ENCODE results near the gene CFTR. TPM values are rescaled to one million over a fixed set of nuclear protein-coding genes. Genes with fewer than 3 reads are reported as not detected.
"Not testable (repeated sequence)": the region's sequence is repeated elsewhere in the genome, so short reads cannot be mapped to it uniquely, and the experiment has no call there.

The CFTR gene
- total RNA-seq, 1 experiment from 2014 or later = not detected

- no peak for DNase-seq (ENCODE audit: low read depth)
These were observed 206.6 kb downstream of the CFTR start for GRCh38 chr7:117686311-117686935.

GRCh38 chr7:117688126-117688525 lies 208.3 kb downstream of the CFTR start:
- no peak for DNase-seq (ENCODE audit: low read depth)

- DNase-seq (ENCODE audit: low read depth) = no peak
These were observed 209.6 kb downstream of the CFTR start for GRCh38 chr7:117689406-117689805.

DNA sequence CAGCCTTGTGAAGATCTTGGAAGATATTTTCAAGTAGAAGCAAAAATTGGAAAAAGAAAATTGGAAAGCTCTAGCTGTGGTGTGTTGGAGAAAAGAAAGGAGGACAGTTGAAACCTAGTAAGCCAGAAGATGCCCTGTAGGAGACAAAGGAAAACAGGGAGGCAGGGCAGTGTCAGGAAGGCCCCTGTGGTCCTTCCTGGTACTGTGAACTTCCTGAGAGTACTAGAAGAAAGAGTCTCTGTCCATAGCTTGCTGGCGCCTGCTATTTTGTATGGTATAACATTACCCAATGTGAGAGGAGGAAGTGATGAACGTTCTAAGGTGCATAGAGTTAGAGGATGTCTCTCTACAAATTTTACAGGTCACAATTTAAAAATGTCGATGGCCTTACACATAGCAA lies 210.3 kb downstream of the CFTR start:
- no peak for DNase-seq (ENCODE audit: low read depth)

DNA sequence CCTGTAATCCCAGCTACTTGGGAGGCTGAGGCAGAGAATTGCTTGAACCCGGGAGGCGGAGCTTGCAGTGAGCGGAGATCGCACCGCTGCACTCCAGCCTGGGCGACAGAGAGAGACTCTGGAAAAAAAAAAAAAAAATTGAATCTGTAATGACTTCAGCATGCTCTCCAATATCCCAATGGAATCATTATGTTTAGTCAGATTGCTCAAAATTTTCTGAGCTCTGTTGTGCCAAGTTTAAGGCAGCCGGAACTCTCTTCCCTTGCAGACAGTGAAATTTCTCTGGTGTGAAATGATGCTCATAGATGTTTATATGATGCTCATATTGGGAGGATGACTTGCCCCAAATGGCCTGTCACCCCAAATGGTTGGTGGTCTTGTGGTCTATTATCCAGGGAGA lies 212.5 kb downstream of the CFTR start:
- DNase-seq (ENCODE audit: low read depth) = no peak

GRCh38 chr7:117698018-117698417 lies 218.2 kb downstream of the CFTR start:
- DNase-seq (ENCODE audit: low read depth) = no peak

DNA sequence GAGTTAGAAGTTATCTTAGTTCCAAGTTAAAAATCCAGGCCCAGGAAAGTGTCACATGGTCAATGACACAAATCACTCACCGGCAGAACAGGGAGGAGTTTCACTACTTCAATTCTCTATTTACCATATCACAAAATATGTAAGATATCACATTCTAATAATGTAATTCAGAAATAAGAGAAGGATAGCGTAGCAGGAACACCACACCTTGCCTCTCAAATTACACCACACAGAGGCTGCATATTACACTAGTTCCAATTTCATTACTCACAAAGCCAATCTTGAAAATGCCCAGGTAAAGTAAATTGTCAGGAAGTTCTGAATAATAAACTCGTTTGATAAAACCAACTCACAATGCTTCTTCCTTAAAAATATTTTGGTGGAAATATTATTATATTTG lies 224.2 kb downstream of the CFTR start:
- DNase-seq (ENCODE audit: low read depth) = no peak

DNA sequence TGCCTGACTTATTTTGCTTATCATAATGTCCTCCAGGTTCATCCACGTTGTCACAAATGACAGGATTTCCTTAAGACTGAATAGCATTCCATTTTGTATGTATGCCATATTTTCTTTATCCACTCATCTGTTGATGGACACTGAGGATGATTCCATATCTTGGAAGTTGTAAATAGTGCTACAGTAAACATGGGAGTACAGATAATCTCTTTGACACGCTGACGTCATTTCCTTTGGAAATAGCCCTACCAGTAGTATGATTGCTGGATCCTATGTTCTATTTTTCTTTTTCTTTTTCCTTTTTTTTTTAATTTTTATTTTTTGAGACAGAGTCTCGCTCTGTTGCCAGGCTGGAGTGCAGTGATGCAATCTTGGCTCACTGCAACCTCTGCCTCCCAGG lies 225.8 kb downstream of the CFTR start:
- no peak for DNase-seq (ENCODE audit: low read depth)

DNA sequence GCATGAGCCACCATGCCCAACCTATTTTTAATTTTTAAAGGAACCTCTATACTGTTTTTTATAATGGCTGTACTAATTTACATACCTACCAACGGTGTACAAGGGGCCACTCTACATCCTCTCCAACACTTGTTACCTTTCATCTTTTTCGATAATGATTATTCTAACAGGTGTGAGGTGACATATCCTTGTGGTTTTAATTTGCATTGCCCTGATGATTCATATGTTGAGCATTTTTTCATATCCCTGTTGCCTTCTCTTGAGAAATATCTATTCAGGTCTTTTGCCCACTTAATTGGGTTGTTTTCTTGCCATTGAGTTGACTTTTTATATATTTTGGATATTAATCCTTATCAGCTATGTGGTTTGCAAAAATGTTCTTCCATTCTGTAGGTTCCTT lies 226.4 kb downstream of the CFTR start:
- peak; percentile 20 for DNase-seq (ENCODE audit: low read depth)

GRCh38 chr7:117707080-117707479 lies 227.3 kb downstream of the CFTR start:
- no peak for DNase-seq (ENCODE audit: low read depth)

- not testable (repeated sequence) for DNase-seq (ENCODE audit: low read depth)
These were observed 228.3 kb downstream of the CFTR start for GRCh38 chr7:117708173-117708572.

- no peak for DNase-seq (ENCODE audit: low read depth)
These were observed 231.7 kb downstream of the CFTR start for GRCh38 chr7:117711556-117711955.

- DNase-seq (ENCODE audit: low read depth) = peak; percentile 66
These were observed 236.1 kb downstream of the CFTR start for GRCh38 chr7:117715784-117716445.

- no peak for DNase-seq (ENCODE audit: low read depth)
These were observed 237.0 kb downstream of the CFTR start for GRCh38 chr7:117716707-117717299.

DNA sequence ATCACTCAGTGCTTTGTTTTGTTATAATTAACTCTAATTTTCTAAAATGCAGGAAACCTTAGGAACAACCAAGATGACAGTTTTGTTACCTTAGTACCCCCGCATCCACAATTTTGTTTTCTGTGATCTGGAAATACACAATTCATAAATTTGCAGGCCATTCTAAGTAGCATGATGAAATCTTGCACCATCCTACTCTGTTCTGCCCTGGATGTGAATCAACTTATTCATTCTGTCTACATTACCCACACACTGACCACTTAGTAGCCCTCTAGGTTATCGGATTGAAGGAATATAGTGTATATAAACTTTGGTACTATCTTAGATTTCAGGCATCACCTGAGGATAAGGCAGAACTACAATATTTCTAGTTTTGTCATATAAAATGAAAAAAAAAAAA lies 237.5 kb downstream of the CFTR start:
- no peak for DNase-seq (ENCODE audit: low read depth)

Other genes starting within 250 kb of the CFTR start
- gene WNT2, start 157.0 kb upstream of the CFTR start, total RNA-seq (2014; rRNA removed) = not detected in 2 replicates
- gene ASZ1, start 52.5 kb upstream of the CFTR start, total RNA-seq (2014; rRNA removed) = not detected in 2 replicates

Data from LHCN-M2 (cell line).